GM10266 (cell line): ENCODE measurements around the gene SLC12A7.

Experiments
- DNase-seq: peaks from one replicate; pipeline ENCODE4 v3.0.0; 2012; ENCODE audit errors: extremely low spot score
- TF ChIP-seq, protein P1 (sequence below): IDR thresholded peaks from 2 replicates; pipeline ENCODE4 v1.5.1; 2012; ENCODE audit warnings: mild to moderate bottlenecking, low read depth; ENCODE audit not compliant: control insufficient read depth, insufficient read depth; ENCODE audit errors: missing control alignments

The SLC12A7 gene

DNA sequence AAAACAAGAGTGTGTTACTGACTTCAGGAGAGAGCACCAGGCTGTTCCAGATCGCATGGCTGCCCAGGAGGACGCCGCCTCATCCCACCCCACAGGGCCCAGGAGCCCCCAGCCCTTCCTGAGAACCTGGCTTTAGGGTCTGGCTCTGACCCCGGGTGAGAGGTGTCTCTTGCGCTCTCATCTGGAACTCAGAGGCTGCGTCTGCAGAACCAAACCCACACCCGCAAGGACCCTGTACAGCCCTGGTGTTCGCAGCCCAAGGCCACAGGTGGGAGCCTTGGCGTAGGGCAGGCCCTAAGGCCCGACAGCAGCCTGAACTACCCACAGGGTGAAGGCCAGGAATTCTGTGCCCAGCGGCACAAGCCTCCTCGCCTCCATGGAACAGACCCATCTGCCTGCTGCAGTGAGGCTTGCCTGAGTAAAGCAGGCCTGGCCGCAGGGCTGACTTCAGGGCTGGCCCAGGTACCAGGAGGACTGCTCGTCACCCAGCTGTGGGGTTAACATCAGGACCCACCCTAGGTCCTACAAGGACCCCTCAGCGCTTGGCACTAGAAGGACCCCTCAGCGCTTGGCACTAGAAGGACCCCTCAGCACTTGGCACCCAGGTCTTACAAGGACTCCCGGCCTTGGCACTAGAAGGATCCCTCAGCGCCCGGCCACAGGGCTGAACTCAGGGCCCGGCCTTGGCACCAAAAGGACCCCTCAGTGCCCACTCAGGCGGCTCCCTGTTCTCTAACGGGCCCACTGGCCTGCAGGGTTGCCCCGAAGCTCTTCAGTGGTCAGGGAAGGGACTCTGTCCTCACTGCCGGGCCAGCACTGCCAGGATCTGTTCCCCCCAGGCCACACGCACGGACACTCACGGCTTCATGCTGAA lies 55.0 kb downstream of the SLC12A7 start:
- TF ChIP-seq, protein P1, sequence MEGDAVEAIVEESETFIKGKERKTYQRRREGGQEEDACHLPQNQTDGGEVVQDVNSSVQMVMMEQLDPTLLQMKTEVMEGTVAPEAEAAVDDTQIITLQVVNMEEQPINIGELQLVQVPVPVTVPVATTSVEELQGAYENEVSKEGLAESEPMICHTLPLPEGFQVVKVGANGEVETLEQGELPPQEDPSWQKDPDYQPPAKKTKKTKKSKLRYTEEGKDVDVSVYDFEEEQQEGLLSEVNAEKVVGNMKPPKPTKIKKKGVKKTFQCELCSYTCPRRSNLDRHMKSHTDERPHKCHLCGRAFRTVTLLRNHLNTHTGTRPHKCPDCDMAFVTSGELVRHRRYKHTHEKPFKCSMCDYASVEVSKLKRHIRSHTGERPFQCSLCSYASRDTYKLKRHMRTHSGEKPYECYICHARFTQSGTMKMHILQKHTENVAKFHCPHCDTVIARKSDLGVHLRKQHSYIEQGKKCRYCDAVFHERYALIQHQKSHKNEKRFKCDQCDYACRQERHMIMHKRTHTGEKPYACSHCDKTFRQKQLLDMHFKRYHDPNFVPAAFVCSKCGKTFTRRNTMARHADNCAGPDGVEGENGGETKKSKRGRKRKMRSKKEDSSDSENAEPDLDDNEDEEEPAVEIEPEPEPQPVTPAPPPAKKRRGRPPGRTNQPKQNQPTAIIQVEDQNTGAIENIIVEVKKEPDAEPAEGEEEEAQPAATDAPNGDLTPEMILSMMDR = no peak
- no peak for DNase-seq

GRCh38 chr5:1055896-1056610 lies 55.8 kb downstream of the SLC12A7 start:
- TF ChIP-seq, protein P1 = no peak
- DNase-seq = no peak

DNA sequence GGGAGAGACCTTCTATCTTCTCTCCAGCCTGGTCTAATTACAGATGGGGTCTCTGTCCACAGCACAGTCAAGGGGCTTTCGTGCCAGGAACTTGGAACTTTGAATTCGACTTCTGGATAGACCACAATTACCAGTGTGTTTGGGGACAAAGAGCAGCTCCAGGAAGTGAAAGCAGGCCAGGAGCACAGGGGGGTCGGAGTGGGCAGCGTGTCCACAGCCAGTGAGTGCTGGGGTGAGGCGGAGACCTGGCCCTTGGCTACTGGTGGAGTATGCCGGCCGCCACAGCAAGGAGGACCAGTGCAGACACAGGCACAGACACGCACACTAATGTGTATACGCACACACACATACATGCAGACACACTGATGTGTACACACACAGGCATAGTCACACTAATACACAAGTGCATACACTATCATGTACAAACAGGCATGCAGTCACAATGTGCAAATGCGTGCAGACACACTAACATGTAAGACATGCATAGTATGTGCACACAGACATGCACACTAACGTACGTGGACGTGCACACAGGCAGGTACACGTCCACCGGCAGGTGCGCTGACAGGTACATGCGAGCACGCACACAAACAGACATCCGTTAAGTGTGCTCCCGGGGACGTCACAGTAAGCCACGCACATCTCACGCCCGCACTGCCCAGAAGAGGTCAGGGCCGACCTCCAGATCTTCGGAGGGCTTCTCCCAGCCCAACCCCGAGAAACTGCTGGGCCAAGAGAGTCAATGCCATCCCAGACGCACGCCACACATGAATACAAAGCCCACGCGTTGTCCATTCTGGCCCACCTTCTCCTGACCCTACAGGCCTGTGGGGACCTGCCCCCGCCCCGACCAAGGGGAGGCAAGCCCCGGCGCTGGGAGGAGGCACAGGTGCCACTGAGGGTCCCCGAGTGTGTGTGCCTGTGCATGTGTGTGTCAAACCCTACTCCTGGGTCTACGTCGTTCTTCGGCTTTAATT lies 56.8 kb downstream of the SLC12A7 start:
- DNase-seq = no peak
- TF ChIP-seq, protein P1 = no peak

- no peak for DNase-seq
Measured at GRCh38 chr5:1054018-1054798, 57.7 kb downstream of the SLC12A7 start.

GRCh38 chr5:1053391-1054017 lies 58.4 kb downstream of the SLC12A7 start:
- TF ChIP-seq, protein P1 = no peak
- no peak for DNase-seq

More at GRCh38 chr5:1054018-1054798, 57.7 kb downstream of the SLC12A7 start:
- TF ChIP-seq, protein P1 = no peak

DNA sequence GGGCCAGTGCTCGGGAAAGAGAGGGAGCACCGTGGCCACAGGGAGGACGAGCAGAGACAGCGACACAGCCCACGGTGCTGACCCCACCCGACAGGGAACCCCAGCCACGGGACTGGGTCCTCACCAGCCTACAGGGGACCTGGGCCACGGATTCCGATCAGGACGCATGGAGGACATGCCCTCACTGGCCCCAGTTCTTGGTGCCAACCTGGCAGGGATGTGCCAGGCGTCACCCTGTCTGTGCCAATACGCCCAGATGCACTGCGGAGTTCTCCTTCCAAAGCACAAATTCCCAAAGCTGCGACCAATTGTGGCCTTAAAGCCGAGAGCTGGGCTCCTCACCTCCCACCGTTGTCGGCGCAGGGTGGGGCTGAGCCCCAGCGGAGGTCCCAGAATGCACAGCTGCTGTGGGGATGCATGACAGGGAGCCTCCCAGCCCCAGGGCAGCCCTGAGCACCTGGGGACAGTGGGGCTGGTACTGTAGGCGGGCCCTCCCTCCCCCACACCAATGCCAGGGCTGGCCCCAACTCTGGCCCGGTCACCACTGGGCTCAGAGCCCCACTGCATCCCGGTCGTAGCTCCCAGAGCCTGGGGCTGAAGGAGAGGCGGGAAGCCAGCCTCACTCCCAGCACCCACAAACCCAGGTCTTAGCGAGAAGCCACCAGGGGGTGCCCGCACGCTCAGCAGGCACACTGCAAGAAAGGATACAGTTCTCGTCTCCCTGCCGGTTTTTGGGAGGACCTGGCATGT lies 59.0 kb downstream of the SLC12A7 start:
- no peak for DNase-seq
- TF ChIP-seq, protein P1 = no peak
